ENCODE data around the gene SETD1A.

DNA sequence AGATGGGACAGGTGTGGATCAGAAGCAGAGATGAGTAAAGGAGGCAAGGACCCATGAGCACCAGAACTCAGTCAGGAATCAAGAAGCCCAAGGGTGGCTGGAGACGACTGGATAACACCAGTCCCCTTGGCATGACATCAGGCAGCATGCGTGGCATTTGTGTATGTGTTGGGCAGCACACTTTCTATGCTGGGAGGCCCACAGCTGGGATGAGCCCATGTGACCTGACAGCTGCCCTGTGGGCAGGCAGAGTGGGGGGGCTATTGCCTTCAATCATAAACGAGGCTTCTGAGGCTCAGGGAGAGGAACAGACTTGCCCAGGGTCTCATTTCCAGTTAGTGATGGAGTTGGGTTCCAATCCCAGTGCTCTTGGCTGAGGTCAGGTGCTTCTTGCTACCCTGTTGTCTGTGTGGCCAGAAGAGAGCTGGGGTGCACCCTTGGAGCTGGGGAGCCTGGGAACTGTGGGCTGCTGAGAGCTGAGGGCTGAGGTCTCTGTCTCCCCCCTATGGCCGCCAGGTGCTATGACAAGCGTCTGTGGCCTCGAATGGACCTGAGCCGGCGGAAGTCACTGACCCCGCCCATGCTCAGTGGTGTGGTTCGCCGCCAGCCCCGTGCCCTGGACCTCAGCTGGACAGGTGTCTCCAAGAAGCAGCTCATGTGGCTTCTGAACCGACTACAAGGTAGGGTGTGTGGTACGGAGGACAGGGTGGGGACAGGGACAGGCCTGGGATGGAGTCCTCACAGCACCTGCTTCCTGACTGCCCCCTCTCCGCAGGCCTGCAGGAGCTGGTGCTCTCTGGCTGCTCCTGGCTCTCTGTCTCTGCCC, 15.7 kb upstream of the SETD1A start:
- TF ChIP-seq, protein P1, sequence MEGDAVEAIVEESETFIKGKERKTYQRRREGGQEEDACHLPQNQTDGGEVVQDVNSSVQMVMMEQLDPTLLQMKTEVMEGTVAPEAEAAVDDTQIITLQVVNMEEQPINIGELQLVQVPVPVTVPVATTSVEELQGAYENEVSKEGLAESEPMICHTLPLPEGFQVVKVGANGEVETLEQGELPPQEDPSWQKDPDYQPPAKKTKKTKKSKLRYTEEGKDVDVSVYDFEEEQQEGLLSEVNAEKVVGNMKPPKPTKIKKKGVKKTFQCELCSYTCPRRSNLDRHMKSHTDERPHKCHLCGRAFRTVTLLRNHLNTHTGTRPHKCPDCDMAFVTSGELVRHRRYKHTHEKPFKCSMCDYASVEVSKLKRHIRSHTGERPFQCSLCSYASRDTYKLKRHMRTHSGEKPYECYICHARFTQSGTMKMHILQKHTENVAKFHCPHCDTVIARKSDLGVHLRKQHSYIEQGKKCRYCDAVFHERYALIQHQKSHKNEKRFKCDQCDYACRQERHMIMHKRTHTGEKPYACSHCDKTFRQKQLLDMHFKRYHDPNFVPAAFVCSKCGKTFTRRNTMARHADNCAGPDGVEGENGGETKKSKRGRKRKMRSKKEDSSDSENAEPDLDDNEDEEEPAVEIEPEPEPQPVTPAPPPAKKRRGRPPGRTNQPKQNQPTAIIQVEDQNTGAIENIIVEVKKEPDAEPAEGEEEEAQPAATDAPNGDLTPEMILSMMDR (IDR thresholded peaks at IDR 0.05; ENCODE audit: insufficient read depth, low read length), result peak; percentile 94
- TF ChIP-seq, protein P2, sequence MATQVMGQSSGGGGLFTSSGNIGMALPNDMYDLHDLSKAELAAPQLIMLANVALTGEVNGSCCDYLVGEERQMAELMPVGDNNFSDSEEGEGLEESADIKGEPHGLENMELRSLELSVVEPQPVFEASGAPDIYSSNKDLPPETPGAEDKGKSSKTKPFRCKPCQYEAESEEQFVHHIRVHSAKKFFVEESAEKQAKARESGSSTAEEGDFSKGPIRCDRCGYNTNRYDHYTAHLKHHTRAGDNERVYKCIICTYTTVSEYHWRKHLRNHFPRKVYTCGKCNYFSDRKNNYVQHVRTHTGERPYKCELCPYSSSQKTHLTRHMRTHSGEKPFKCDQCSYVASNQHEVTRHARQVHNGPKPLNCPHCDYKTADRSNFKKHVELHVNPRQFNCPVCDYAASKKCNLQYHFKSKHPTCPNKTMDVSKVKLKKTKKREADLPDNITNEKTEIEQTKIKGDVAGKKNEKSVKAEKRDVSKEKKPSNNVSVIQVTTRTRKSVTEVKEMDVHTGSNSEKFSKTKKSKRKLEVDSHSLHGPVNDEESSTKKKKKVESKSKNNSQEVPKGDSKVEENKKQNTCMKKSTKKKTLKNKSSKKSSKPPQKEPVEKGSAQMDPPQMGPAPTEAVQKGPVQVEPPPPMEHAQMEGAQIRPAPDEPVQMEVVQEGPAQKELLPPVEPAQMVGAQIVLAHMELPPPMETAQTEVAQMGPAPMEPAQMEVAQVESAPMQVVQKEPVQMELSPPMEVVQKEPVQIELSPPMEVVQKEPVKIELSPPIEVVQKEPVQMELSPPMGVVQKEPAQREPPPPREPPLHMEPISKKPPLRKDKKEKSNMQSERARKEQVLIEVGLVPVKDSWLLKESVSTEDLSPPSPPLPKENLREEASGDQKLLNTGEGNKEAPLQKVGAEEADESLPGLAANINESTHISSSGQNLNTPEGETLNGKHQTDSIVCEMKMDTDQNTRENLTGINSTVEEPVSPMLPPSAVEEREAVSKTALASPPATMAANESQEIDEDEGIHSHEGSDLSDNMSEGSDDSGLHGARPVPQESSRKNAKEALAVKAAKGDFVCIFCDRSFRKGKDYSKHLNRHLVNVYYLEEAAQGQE (IDR thresholded peaks at IDR 0.05; ENCODE audit: insufficient replicate concordance, low read depth), result no peak
